ENCODE data around the gene WWTR1. TPM values are rescaled to one million over a fixed set of nuclear protein-coding genes. Genes with fewer than 3 reads are reported as not detected.

Gene WWTR1
- total RNA-seq, 1 experiment from 2014 or later = 73.5 TPM

DNA sequence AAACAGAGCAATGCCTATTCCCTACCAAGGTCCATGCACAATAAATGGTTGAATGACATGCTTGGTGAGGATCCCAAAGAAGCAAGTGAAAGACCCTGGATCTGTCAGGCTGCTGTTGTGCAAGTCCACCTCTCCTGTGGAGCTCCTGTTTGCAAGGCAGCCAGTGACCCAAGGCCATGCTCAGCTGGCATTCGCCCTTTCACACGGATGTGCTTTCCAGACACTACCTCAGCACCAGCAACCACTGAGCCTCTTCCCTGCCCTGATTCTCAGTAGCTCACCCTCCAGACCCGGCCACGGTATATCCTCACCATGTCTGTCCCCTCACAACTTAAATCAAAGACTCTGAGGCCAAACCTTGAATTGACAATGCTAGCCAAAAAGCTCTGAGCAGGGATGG lies 23.3 kb downstream of the WWTR1 start:
- intact Hi-C loops (cut with micrococcal nuclease; ENCODE audit: unreplicated experiment) = no loop called here
- Histone ChIP-seq H2AFZ (no peak overlapping the region), H4K20me1 (ENCODE audit: insufficient read depth) (peaks cover 15% of the 10 kb centered on the region), H3K4me1 (replicated peaks; ENCODE audit: insufficient read depth) (no peaks in the 10 kb centered on the region), H3K9me2 (ENCODE audit: insufficient read depth) (no peaks in the 10 kb centered on the region), H3K79me2 (ENCODE audit: low read depth) (peaks cover 99% of the 10 kb centered on the region), H3K9me3 (ENCODE audit: insufficient read depth, low read depth) (no peaks in the 10 kb centered on the region), H3K4me2 (no peak overlapping the region), H3F3A (ENCODE audit: insufficient read depth, low read depth) (peaks cover 5% of the 10 kb centered on the region; the same call in 1 of the 2 replicates), H3K36me3 (ENCODE audit: low read depth) (peaks cover 5% of the 10 kb centered on the region; the same call in 1 of the 2 replicates), H3K27me3 (ENCODE audit: insufficient read depth, low read depth) (no peaks in the 10 kb centered on the region), H3K4me3 (no peak overlapping the region), H3K27ac (no peak overlapping the region)
- ChIA-PET CTCF (interaction anchor here (0.5 kb wide), 1 partner anchor 18 kb away, joined by 5 read pairs; no protein-coding TSS in a partner anchor), POLR2A (ENCODE audit: unreplicated experiment) (interaction anchor here (0.6 kb wide), 1 partner anchor 9 kb away, joined by 7 read pairs; no protein-coding TSS in a partner anchor)
- no TSS peak for BruUV-seq (replicated peaks)
- TF ChIP-seq, protein P1, sequence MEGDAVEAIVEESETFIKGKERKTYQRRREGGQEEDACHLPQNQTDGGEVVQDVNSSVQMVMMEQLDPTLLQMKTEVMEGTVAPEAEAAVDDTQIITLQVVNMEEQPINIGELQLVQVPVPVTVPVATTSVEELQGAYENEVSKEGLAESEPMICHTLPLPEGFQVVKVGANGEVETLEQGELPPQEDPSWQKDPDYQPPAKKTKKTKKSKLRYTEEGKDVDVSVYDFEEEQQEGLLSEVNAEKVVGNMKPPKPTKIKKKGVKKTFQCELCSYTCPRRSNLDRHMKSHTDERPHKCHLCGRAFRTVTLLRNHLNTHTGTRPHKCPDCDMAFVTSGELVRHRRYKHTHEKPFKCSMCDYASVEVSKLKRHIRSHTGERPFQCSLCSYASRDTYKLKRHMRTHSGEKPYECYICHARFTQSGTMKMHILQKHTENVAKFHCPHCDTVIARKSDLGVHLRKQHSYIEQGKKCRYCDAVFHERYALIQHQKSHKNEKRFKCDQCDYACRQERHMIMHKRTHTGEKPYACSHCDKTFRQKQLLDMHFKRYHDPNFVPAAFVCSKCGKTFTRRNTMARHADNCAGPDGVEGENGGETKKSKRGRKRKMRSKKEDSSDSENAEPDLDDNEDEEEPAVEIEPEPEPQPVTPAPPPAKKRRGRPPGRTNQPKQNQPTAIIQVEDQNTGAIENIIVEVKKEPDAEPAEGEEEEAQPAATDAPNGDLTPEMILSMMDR (conservative IDR thresholded peaks at IDR 0.05) = no peak
- no peak for TF ChIP-seq EZH2 (IDR thresholded peaks at IDR 0.05; ENCODE audit: low read depth)
- no peak for DNase-seq

DNA sequence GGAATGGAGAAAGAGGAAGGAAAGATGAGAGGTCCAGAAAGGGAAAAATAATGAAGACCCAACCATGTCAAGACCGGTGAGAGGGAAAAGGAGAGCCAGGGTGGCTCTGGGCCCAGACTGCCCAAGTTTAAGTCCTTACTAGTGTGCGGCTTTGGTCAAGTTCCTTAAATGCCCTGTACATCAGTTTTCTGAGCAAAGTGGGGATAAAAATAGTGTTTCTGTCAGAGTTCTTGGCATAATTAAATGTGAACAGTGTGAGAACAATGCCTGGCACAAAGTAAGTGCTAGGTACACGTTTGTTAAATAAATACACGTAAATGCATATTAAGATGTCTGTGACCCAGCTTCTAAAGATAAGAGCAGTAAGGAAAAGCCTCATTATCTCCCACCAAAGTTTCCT lies 23.8 kb downstream of the WWTR1 start:
- intact Hi-C loops (cut with micrococcal nuclease; ENCODE audit: unreplicated experiment) = no loop called here
- H4K20me1 ChIP-seq (ENCODE audit: insufficient read depth) = peaks cover 15% of the 10 kb centered on the region
- peaks cover 5% of the 10 kb centered on the region; the same call in 1 of the 2 replicates for H3K36me3 ChIP-seq (ENCODE audit: low read depth)
- no peaks in the 10 kb centered on the region for H3K9me3 ChIP-seq (ENCODE audit: insufficient read depth, low read depth)
- H3F3A ChIP-seq (ENCODE audit: insufficient read depth, low read depth) = peaks cover 4% of the 10 kb centered on the region; the same call in 1 of the 2 replicates
- no peak overlapping the region for H2AFZ ChIP-seq
- no TSS peak for BruUV-seq (replicated peaks)
- H3K79me2 ChIP-seq (ENCODE audit: low read depth) = peaks cover 98% of the 10 kb centered on the region
- H3K27ac ChIP-seq = no peak overlapping the region
- no peaks in the 10 kb centered on the region for H3K9me2 ChIP-seq (ENCODE audit: insufficient read depth)
- ChIA-PET POLR2A (ENCODE audit: unreplicated experiment) (no interaction called here), CTCF (interaction anchor here (0.5 kb wide), 1 partner anchor 19 kb away, joined by 5 read pairs; no protein-coding TSS in a partner anchor)
- no peaks in the 10 kb centered on the region for H3K27me3 ChIP-seq (ENCODE audit: insufficient read depth, low read depth)
- TF ChIP-seq, protein P1 (conservative IDR thresholded peaks at IDR 0.05) = no peak
- H3K4me1 ChIP-seq (replicated peaks; ENCODE audit: insufficient read depth) = no peaks in the 10 kb centered on the region
- H3K4me3 ChIP-seq = no peak overlapping the region
- no peak overlapping the region for H3K4me2 ChIP-seq
- no peak for DNase-seq

DNA sequence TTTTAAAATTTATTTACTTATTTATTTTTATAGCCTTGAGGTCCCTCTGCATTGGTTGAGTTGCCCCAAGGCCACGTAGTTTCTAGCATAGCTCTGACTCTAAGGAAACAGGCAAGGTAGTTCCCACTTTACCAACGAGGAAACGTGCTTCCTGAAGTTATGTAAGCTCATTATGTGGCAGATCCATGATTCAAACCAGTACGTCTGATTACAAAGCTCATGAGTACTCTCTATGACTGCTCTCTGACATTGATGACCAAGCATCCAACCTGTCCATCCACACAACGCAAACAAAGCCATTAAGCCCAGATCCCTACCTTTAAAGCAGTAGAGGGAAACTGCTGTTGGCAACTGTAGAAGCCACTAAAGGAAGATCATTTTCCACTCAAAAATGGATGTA lies 25.6 kb downstream of the WWTR1 start:
- no TSS peak for BruUV-seq (replicated peaks)
- H3K4me1 ChIP-seq (replicated peaks; ENCODE audit: insufficient read depth) = no peaks in the 10 kb centered on the region; the same call in 1 of the 2 replicates
- TF ChIP-seq EZH2 (IDR thresholded peaks at IDR 0.05; ENCODE audit: low read depth) = no peak
- TF ChIP-seq, protein P1 (conservative IDR thresholded peaks at IDR 0.05) = no peak
- no peak overlapping the region for H3K4me3 ChIP-seq
- H3F3A ChIP-seq (ENCODE audit: insufficient read depth, low read depth) = no peaks in the 10 kb centered on the region
- no peak overlapping the region for H2AFZ ChIP-seq
- no peaks in the 10 kb centered on the region for H3K27me3 ChIP-seq (ENCODE audit: insufficient read depth, low read depth)
- H3K9me2 ChIP-seq (ENCODE audit: insufficient read depth) = no peaks in the 10 kb centered on the region
- peaks cover 5% of the 10 kb centered on the region; the same call in 1 of the 2 replicates for H3K36me3 ChIP-seq (ENCODE audit: low read depth)
- H3K9me3 ChIP-seq (ENCODE audit: insufficient read depth, low read depth) = no peaks in the 10 kb centered on the region
- no peak overlapping the region for H3K27ac ChIP-seq
- DNase-seq = no peak
- H4K20me1 ChIP-seq (ENCODE audit: insufficient read depth) = peaks cover 4% of the 10 kb centered on the region
- intact Hi-C loops (cut with micrococcal nuclease; ENCODE audit: unreplicated experiment) = no loop called here
- no peak overlapping the region for H3K4me2 ChIP-seq
- CTCF ChIA-PET = interaction anchor here (0.6 kb wide), 1 partner anchor 92 kb away, joined by 3 read pairs; no protein-coding TSS in a partner anchor
- POLR2A ChIA-PET (ENCODE audit: unreplicated experiment) = no interaction called here
- H3K79me2 ChIP-seq (ENCODE audit: low read depth) = peaks cover 97% of the 10 kb centered on the region
